Ureter (tissue), 1 donor: ENCODE data around the gene ATG2B. TPM values are rescaled to one million over a fixed set of nuclear protein-coding genes. Genes with fewer than 3 reads are reported as not detected.

Experiments used
- total RNA-seq: library from RNA; stranded (reverse); gene quantifications from one replicate; pipeline ENCODE4 v1.2.4, GENCODE V29; 2023
- donor health status: DM: yes; HTN: yes; CAD: no.

Gene ATG2B
- total RNA-seq, 1 donor from 2014 or later, result 35.8 TPM

Other genes with a start within 250 kb of the ATG2B start
- 17.1 TPM for gene BDKRB2, start 158.5 kb downstream of the ATG2B start, total RNA-seq
- gene BDKRB1, start 107.1 kb downstream of the ATG2B start, total RNA-seq, result 1.4 TPM
- gene GSKIP, start 185 bp upstream of the ATG2B start, total RNA-seq, result 15.6 TPM
- 1.5 TPM for gene AK7, start 28.8 kb upstream of the ATG2B start, total RNA-seq
- 207 TPM for gene PAPOLA, start 139.0 kb upstream of the ATG2B start, total RNA-seq